Measurements from ENCODE around the gene FCRL6. TPM values are rescaled to one million over a fixed set of nuclear protein-coding genes. Genes with fewer than 3 reads are reported as not detected.

FCRL6 gene
- total and polyA plus RNA-seq, 2 of the 13 experiments (the other 11 are each of a cell fraction or from before 2014, with no cell fraction given): not detected

DNA sequence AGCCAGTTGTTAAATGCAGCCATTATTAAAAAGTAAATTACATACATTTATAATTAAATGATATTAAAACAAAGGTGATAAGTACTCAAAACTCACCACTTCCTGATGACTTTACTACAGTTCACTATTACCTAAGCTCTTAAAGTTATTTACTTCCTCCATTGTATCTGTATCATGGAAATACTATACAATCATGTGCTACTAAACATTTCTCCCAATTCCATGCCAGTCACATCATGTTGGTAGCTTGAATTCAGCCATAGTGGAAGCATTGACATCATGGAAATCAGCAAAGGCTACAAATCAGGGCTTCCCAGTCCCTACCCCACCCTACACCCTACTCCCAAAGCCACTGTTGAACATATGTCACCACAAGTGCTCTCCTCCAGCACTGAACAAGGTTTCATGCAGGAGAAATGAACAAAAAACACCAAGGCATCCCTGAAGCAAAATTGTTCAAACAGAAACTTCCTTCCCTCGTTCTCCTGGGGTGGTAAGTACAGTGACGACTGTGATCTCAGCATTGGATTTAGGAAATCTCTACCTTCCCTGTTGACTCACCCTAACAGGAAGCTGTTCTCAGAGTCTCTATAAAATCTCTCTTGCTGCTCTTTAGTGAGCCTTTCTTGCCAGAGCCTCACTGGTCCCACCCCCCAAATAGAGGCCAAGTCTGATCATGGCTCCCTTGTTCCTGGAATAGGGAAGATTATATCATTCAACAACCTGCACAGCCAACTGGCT lies 47.6 kb downstream of the FCRL6 start:
- CTCF ChIA-PET (ENCODE audit: low intra/inter-chr PET ratio, low total read pairs): no interaction called here

More for the DNA sequence above, 47.6 kb downstream of the FCRL6 start:
- intact Hi-C loops (cut with micrococcal nuclease; ENCODE audit: unreplicated experiment) (no loop called here), in situ Hi-C loops (cut with HindIII; ENCODE audit: extremely low pct_ligation_motif_present, low pct_unique_long_range_greater_than_20kb) (no loop called here)
- POLR2A ChIA-PET: no interaction called here
- no peak for TF ChIP-seq SMC3 (IDR thresholded peaks at IDR 0.05; ENCODE audit: low read length)
- no peak for TF ChIP-seq TRIM22 (IDR thresholded peaks at IDR 0.05)
- TF ChIP-seq ZNF670 (CRISPR knock-in tag; IDR thresholded peaks at IDR 0.05; ENCODE audit: borderline replicate concordance): no peak
- TF ChIP-seq, protein P1, sequence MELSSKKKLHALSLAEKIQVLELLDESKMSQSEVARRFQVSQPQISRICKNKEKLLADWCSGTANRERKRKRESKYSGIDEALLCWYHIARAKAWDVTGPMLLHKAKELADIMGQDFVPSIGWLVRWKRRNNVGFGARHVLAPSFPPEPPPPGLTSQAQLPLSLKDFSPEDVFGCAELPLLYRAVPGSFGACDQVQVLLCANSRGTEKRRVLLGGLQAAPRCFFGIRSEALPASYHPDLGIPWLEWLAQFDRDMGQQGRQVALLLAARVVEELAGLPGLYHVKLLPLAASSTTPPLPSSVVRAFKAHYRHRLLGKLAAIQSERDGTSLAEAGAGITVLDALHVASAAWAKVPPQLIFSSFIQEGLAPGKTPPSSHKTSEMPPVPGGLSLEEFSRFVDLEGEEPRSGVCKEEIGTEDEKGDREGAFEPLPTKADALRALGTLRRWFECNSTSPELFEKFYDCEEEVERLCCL (CRISPR knock-in tag; IDR thresholded peaks at IDR 0.05; ENCODE audit: borderline replicate concordance): no peak
- no peak for TF ChIP-seq ZNF609 (CRISPR knock-in tag; IDR thresholded peaks at IDR 0.05; ENCODE audit: borderline replicate concordance)
- no peak for TF ChIP-seq NKX3-1 (CRISPR knock-in tag; IDR thresholded peaks at IDR 0.05)
- no peak for TF ChIP-seq ATRX (CRISPR knock-in tag; IDR thresholded peaks at IDR 0.05; ENCODE audit: borderline replicate concordance)
- H2AFZ ChIP-seq (ENCODE audit: low read length): no peak overlapping the region
- H3K36me3 ChIP-seq (replicated peaks in 1 of 2; ENCODE audit: control insufficient read depth in 1 of 2, insufficient read depth in 2 of 2, low read length in 2 of 2): no peaks in the 10 kb centered on the region
- no TSS peak for BruUV-seq (replicated peaks)
- no peaks in the 10 kb centered on the region for H3K79me2 ChIP-seq (ENCODE audit: insufficient read depth, low read length)
- WGBS (ENCODE audit: low lambda C conversion rate): 0% methylated on average over 2 of the region's 2 CpGs
- no peak for DNase-seq (ENCODE audit: low spot score)
- no peak overlapping the region for H3K4me2 ChIP-seq (ENCODE audit: low read depth, low read length)
- H3K4me1 ChIP-seq (ENCODE audit: insufficient read depth, low read length): peaks cover 8% of the 10 kb centered on the region; the same call in 1 of the 2 replicates
- H3K27me3 ChIP-seq (ENCODE audit: control insufficient read depth in 1 of 2, insufficient read depth in 2 of 2, low read length in 2 of 2): peaks cover 2 to 19% of the 10 kb centered on the region in 2 experiments; a peak in 2 of 5 replicates
- no peak overlapping the region for H3K9ac ChIP-seq (ENCODE audit: insufficient read depth, low read depth, low read length)
- no peaks in the 10 kb centered on the region for H3K9me3 ChIP-seq (ENCODE audit: low read length)
- no peak for ATAC-seq
- no peak overlapping the region for H3K27ac ChIP-seq (ENCODE audit: extremely low read length, insufficient read depth, low read length)
- no peak overlapping the region for H3K4me3 ChIP-seq (replicated peaks in 1 of 3; ENCODE audit: insufficient read depth in 1 of 3, low read depth in 2 of 3, low read length in 3 of 3)
- FAIRE-seq: no peak
- no peaks in the 10 kb centered on the region for H4K20me1 ChIP-seq (ENCODE audit: insufficient read depth, low read length)

All from HepG2 (cell line).